Peyer's patch (tissue), 4 donors: ENCODE measurements around the gene GALE.

Experiments
- CTCF ChIP-seq, 6 experiments: fragments of 450-650 bp in 4 of 6; fragments of 200-600 bp in 2 of 6; sonication (generic) in 1 of 6; IDR thresholded peaks; one replicate each; pipeline ENCODE4 v1.5.1; 2017 to 2019; ENCODE audit warnings: antibody characterized with exemption in 6 of 6, mild to moderate bottlenecking in 3 of 6, moderate library complexity in 1 of 6
- POLR2A ChIP-seq, 2 donors: fragments of 450-650 bp; IDR thresholded peaks; one replicate each; pipeline ENCODE4 v1.5.1; 2017; ENCODE audit warnings: antibody characterized with exemption in 2 of 2, mild to moderate bottlenecking in 2 of 2, moderate library complexity in 2 of 2

- TF ChIP-seq POLR2A (IDR thresholded peaks at IDR 0.05) (no peak), CTCF (IDR thresholded peaks at IDR 0.05) (no peak)
Observed at GRCh38 chr1:23848673-23849616, 48.4 kb upstream of the GALE start.
